ENCODE measurements around the gene CKS2.

Gene CKS2

DNA sequence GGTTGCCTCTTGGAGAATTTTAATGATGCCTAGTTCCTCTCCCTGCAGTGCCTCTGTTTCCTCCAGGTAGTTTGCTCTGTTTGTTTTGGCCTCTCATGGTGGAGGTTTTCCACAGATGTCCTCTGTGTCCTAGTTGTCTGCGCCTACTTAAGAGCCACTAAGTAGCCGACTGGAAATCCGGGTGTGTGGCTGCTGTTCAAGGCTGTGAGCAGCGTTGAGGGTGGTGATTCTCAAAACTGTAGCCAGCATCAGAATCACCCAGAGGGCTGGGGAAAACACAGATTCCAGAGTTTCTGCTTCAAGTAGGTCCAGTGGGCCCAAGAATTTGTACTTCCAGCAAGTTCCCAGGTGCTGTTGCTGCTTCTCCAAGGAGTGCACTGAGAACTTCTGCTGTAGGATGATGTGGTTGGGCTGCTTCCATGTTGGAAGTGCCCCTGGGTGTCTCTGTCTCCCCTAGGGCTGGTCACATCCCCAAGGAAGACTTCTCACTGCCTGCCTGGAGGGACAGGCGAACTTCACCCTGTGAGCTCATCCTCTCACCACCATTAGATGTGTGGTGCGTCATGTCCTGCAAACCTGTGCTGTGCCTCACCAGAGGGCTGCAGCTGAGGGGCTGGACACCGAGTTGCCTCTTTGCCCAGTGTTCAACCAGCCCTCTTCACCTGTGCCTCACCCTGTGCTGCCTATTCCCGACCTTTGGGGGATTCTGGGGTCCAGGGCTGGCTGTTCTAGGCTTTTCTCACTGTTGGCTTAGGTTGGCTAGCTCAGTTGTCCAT lies 42.1 kb downstream of the CKS2 start:
- DNase-seq (ENCODE audit: low spot score), result no peak
- TF ChIP-seq CTCF (IDR thresholded peaks at IDR 0.05; ENCODE audit: borderline replicate concordance, control extremely low read depth, extremely low read depth, insufficient read depth, missing control alignments), result no peak
- in situ Hi-C loops (cut with MboI; ENCODE audit: low sequenced_read_pairs, unreplicated experiment), result no loop called here

DNA sequence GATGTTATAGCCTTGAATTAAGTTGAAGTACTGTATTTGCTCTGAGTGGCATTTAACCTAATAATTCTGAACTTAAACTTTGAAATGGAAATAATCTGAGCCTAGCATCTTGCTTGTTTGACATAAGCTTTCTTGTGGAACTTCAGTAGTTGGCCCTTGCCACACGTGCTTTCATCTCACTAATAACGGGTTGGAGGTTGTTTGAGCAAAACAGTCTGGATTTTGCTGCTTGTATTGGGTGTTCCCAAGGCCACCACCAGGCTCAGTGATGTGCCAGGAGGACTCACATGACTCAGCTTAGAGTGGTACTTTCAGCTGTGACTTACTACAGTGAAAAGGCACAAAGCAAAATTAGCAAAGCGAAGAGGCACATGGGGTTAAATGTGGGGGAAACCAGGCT lies 43.0 kb downstream of the CKS2 start:
- in situ Hi-C loops (cut with MboI; ENCODE audit: low sequenced_read_pairs, unreplicated experiment), result no loop called here
- DNase-seq (ENCODE audit: low spot score), result no peak
- no peak for TF ChIP-seq CTCF (IDR thresholded peaks at IDR 0.05; ENCODE audit: borderline replicate concordance, control extremely low read depth, extremely low read depth, insufficient read depth, missing control alignments)

- in situ Hi-C loops (cut with MboI; ENCODE audit: low sequenced_read_pairs, unreplicated experiment), result no loop called here
- TF ChIP-seq CTCF (IDR thresholded peaks at IDR 0.05; ENCODE audit: borderline replicate concordance, control extremely low read depth, extremely low read depth, insufficient read depth, missing control alignments), result no peak
- DNase-seq (ENCODE audit: low spot score), result no peak
Observed at GRCh38 chr9:89354471-89354870, 43.5 kb downstream of the CKS2 start.

GRCh38 chr9:89356782-89357181 lies 45.8 kb downstream of the CKS2 start:
- DNase-seq (ENCODE audit: low spot score), result no peak
- in situ Hi-C loops (cut with MboI; ENCODE audit: low sequenced_read_pairs, unreplicated experiment), result no loop called here
- no peak for TF ChIP-seq CTCF (IDR thresholded peaks at IDR 0.05; ENCODE audit: borderline replicate concordance, control extremely low read depth, extremely low read depth, insufficient read depth, missing control alignments)

- DNase-seq (ENCODE audit: low spot score), result no peak
- no peak for TF ChIP-seq CTCF (IDR thresholded peaks at IDR 0.05; ENCODE audit: borderline replicate concordance, control extremely low read depth, extremely low read depth, insufficient read depth, missing control alignments)
Observed at GRCh38 chr9:89357331-89358197, 46.6 kb downstream of the CKS2 start.

GRCh38 chr9:89358376-89358916 lies 47.5 kb downstream of the CKS2 start:
- TF ChIP-seq CTCF (IDR thresholded peaks at IDR 0.05; ENCODE audit: borderline replicate concordance, control extremely low read depth, extremely low read depth, insufficient read depth, missing control alignments), result no peak
- no peak for DNase-seq (ENCODE audit: low spot score)
- in situ Hi-C loops (cut with MboI; ENCODE audit: low sequenced_read_pairs, unreplicated experiment), result no loop called here

More at GRCh38 chr9:89357331-89358197, 46.6 kb downstream of the CKS2 start:
- in situ Hi-C loops (cut with MboI; ENCODE audit: low sequenced_read_pairs, unreplicated experiment), result no loop called here
